Measurements from ENCODE around the gene ZNF148. TPM values are rescaled to one million over a fixed set of nuclear protein-coding genes. Genes with fewer than 3 reads are reported as not detected.

Gene ZNF148
- total RNA-seq, 1 experiment from 2014 or later, result 24.8 TPM

DNA sequence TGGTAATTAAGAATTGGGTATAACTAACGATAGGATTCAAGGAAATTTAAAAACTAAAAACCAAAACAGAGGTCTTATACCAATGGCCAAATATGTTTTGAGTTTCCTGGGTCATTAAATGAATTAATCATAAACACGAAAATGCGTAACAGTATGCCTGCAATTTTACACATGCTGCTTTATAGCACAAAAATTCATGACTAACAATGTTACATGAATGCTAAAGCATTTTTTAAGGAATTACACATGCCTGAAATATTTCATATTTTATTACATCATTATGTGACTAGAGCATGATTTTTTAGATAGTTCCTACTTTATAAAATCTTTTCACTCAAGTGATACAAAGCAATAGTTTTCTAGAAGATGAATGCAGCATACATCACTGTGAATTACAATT is 74.7 kb downstream of the ZNF148 start:
- H3K14ac ChIP-seq (ENCODE audit: insufficient read depth, low read length), result no peak overlapping the region
- no peaks in the 10 kb centered on the region for H3K4me1 ChIP-seq (ENCODE audit: insufficient read depth, low read length)
- no peak overlapping the region for H3T11ph ChIP-seq (ENCODE audit: low read length)
- TF ChIP-seq, protein P1, sequence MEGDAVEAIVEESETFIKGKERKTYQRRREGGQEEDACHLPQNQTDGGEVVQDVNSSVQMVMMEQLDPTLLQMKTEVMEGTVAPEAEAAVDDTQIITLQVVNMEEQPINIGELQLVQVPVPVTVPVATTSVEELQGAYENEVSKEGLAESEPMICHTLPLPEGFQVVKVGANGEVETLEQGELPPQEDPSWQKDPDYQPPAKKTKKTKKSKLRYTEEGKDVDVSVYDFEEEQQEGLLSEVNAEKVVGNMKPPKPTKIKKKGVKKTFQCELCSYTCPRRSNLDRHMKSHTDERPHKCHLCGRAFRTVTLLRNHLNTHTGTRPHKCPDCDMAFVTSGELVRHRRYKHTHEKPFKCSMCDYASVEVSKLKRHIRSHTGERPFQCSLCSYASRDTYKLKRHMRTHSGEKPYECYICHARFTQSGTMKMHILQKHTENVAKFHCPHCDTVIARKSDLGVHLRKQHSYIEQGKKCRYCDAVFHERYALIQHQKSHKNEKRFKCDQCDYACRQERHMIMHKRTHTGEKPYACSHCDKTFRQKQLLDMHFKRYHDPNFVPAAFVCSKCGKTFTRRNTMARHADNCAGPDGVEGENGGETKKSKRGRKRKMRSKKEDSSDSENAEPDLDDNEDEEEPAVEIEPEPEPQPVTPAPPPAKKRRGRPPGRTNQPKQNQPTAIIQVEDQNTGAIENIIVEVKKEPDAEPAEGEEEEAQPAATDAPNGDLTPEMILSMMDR (conservative IDR thresholded peaks at IDR 0.05), result no peak
- peaks cover 5% of the 10 kb centered on the region for H3K79me1 ChIP-seq (ENCODE audit: insufficient read depth, low read depth, low read length, poor library complexity, severe bottlenecking)
- no peak overlapping the region for H3K18ac ChIP-seq (ENCODE audit: insufficient read length, low read depth, low read length)
- no peaks in the 10 kb centered on the region for H3K79me2 ChIP-seq (ENCODE audit: insufficient read depth, low read length)
- no peak overlapping the region for H4K8ac ChIP-seq (replicated peaks; ENCODE audit: insufficient read length, low read depth, low read length)
- no peak overlapping the region for H4K5ac ChIP-seq (ENCODE audit: insufficient read length, low read depth, low read length)
- Mint-ChIP-seq H3K4me1 (no peaks in the 10 kb centered on the region), H3K9me3 (no peaks in the 10 kb centered on the region), H3K27me3 (ENCODE audit: low read depth) (no peaks in the 10 kb centered on the region), H3K36me3 (ENCODE audit: insufficient read depth in 1 of 3, low read depth in 3 of 3) (peaks cover 0 to 2% (median 0%) of the 10 kb centered on the region in 3 experiments; a peak in 2 of 7 replicates), H3K4me3 (no peak overlapping the region), H3K27ac (no peak overlapping the region)
- H2BK5ac ChIP-seq (ENCODE audit: insufficient read length, low read length), result no peak overlapping the region
- H2BK120ac ChIP-seq (ENCODE audit: low read depth, low read length, poor library complexity, severe bottlenecking), result no peak overlapping the region
- no peak overlapping the region for H2BK20ac ChIP-seq (ENCODE audit: low read depth, low read length, poor library complexity, severe bottlenecking)
- no peak overlapping the region for H2BK12ac ChIP-seq (ENCODE audit: insufficient read length, low read depth, low read length)
- H2AK5ac ChIP-seq (ENCODE audit: insufficient read length, low read length), result no peak overlapping the region
- H3K56ac ChIP-seq (ENCODE audit: insufficient read length, low read depth, low read length), result no peak overlapping the region
- H3K4ac ChIP-seq (ENCODE audit: low read depth, low read length), result no peak overlapping the region
- H3K23ac ChIP-seq (ENCODE audit: insufficient read length, low read depth, low read length), result no peak overlapping the region
- no peak overlapping the region for H3K4me2 ChIP-seq (ENCODE audit: insufficient read depth, insufficient read length, low read length)
- no peak overlapping the region for H2BK15ac ChIP-seq (ENCODE audit: low read depth, low read length)
- no peak overlapping the region for H2AFZ ChIP-seq (ENCODE audit: low read length)
- no peaks in the 10 kb centered on the region for H3K9me3 ChIP-seq (ENCODE audit: control insufficient read depth, low read depth, low read length)
- no CpG with 5 or more reads among the region's 3 CpGs for WGBS (ENCODE audit: extremely low coverage, insufficient read length, low lambda C conversion rate)
- no peaks in the 10 kb centered on the region for H4K20me1 ChIP-seq (ENCODE audit: control insufficient read depth, insufficient read depth, insufficient read length)
- H3K23me2 ChIP-seq (ENCODE audit: insufficient read length, low read depth, low read length, poor library complexity, severe bottlenecking), result no peaks in the 10 kb centered on the region
- DNase-seq, result no peak
- H4K91ac ChIP-seq (ENCODE audit: insufficient read length, low read depth, low read length), result no peak overlapping the region
- no peak overlapping the region for H3K27ac ChIP-seq (ENCODE audit: insufficient read length, low read depth, low read length)
- H3K27me3 ChIP-seq (ENCODE audit: insufficient read depth, low read length), result no peaks in the 10 kb centered on the region
- no peak overlapping the region for H3K9ac ChIP-seq (ENCODE audit: extremely low read depth, insufficient read length, low read length)

All from H9 (cell line).